ENCODE data around the gene MUC2. TPM values are rescaled to one million over a fixed set of nuclear protein-coding genes. Genes with fewer than 3 reads are reported as not detected.

MUC2 gene
- total RNA-seq, 1 donor from 2014 or later = not detected

GRCh38 chr11:1092919-1093318, 18.2 kb downstream of the MUC2 start:
- intact Hi-C loops (cut with DNase I) = no loop called here
- no peak for ATAC-seq (ENCODE audit: poor library complexity)
- DNase-seq = no peak

GRCh38 chr11:1099519-1100355, 25.1 kb downstream of the MUC2 start:
- DNase-seq = peak; percentile 27
- intact Hi-C loops (cut with DNase I) = no loop called here
- no peak for ATAC-seq (ENCODE audit: poor library complexity)

- no peak for ATAC-seq (ENCODE audit: poor library complexity)
Observed at GRCh38 chr11:1100417-1101245, 26.0 kb downstream of the MUC2 start.

GRCh38 chr11:1101318-1102089, 26.8 kb downstream of the MUC2 start:
- DNase-seq = peak; percentile 29
- intact Hi-C loops (cut with DNase I) = no loop called here
- ATAC-seq (ENCODE audit: poor library complexity) = no peak

More at GRCh38 chr11:1100417-1101245, 26.0 kb downstream of the MUC2 start:
- intact Hi-C loops (cut with DNase I) = no loop called here
- peak; percentile 29 for DNase-seq

- ATAC-seq (ENCODE audit: poor library complexity) (no peak), DNase-seq (peak; percentile 31)
- intact Hi-C loops (cut with DNase I) = no loop called here
Observed at GRCh38 chr11:1102221-1102971, 27.7 kb downstream of the MUC2 start.

GRCh38 chr11:1102996-1103395, 28.3 kb downstream of the MUC2 start:
- DNase-seq = peak; percentile 30
- no peak for ATAC-seq (ENCODE audit: poor library complexity)
- intact Hi-C loops (cut with DNase I) = no loop called here

GRCh38 chr11:1103401-1104360, 29.0 kb downstream of the MUC2 start:
- no peak for ATAC-seq (ENCODE audit: poor library complexity)
- peak; percentile 37 for DNase-seq
- intact Hi-C loops (cut with DNase I) = no loop called here

GRCh38 chr11:1104411-1105182, 29.9 kb downstream of the MUC2 start:
- ATAC-seq (ENCODE audit: poor library complexity) (no peak), DNase-seq (peak; percentile 37)
- intact Hi-C loops (cut with DNase I) = no loop called here

- intact Hi-C loops (cut with DNase I) = no loop called here
- ATAC-seq (ENCODE audit: poor library complexity) (no peak), DNase-seq (no peak)
Observed at GRCh38 chr11:1105183-1105565, 30.5 kb downstream of the MUC2 start.

- ATAC-seq (ENCODE audit: poor library complexity) = no peak
- intact Hi-C loops (cut with DNase I) = no loop called here
- no peak for DNase-seq
Observed at GRCh38 chr11:1106387-1106786, 31.7 kb downstream of the MUC2 start.

- ATAC-seq (ENCODE audit: poor library complexity) (no peak), DNase-seq (peak; percentile 27)
- intact Hi-C loops (cut with DNase I) = no loop called here
Observed at GRCh38 chr11:1107316-1108245, 32.9 kb downstream of the MUC2 start.

GRCh38 chr11:1108246-1108900, 33.7 kb downstream of the MUC2 start:
- peak; percentile 16 for DNase-seq
- intact Hi-C loops (cut with DNase I) = no loop called here
- no peak for ATAC-seq (ENCODE audit: poor library complexity)

GRCh38 chr11:1109101-1109917, 34.6 kb downstream of the MUC2 start:
- DNase-seq (peak; percentile 13), ATAC-seq (ENCODE audit: poor library complexity) (no peak)
- intact Hi-C loops (cut with DNase I) = no loop called here

- intact Hi-C loops (cut with DNase I) = no loop called here
- DNase-seq (peak; percentile 39), ATAC-seq (ENCODE audit: poor library complexity) (no peak)
Observed at GRCh38 chr11:1109918-1110705, 35.4 kb downstream of the MUC2 start.

All from Right ventricle myocardium superior (tissue), 1 donor.